ENCODE data around the gene ARMC9. TPM values are rescaled to one million over a fixed set of nuclear protein-coding genes. Genes with fewer than 3 reads are reported as not detected.

Gene ARMC9
- total and polyA plus RNA-seq, 4 donors: 20.5 to 51.6 (median 38.6) TPM

DNA sequence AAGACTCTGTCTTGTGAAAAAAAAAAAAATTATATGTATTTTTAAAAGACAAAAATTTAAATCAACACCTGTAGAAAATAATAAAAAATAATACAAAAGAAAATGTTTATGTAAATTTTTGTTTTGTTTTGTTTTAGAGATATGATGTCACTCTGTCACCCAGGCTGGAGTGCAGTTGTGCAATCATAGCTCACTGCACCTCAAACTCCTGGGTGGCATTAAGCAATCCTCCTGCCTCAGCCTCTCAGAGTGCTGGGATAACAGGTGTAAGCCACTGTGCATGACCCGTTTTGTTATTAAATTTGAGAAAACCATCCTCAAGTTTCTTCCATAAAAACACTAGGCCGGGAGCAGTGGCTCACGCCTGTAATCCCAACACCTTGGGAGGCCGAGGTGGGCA, 140.9 kb downstream of the ARMC9 start:
- 88 to 91% methylated on average over 4 of the region's 4 CpGs for WGBS, 2 donors
- peaks cover 0 to 6% (median 2%) of the 10 kb centered on the region in 4 donors for H3K36me3 ChIP-seq (ENCODE audit: control insufficient read depth in 4 of 4, insufficient read depth in 4 of 4, low read length in 4 of 4)
- H3K4me1 ChIP-seq (ENCODE audit: control insufficient read depth in 5 of 5, insufficient read depth in 5 of 5, low read length in 5 of 5): peaks cover 0 to 4% (median 0%) of the 10 kb centered on the region in 5 donors
- H3K27ac ChIP-seq (ENCODE audit: low read depth in 1 of 2, low read length in 1 of 2): no peak overlapping the region
- no peak for ATAC-seq (ENCODE audit: insufficient read depth, low FRiP score)
- H3K4me3 ChIP-seq: no peak overlapping the region
- TF ChIP-seq, protein P1, sequence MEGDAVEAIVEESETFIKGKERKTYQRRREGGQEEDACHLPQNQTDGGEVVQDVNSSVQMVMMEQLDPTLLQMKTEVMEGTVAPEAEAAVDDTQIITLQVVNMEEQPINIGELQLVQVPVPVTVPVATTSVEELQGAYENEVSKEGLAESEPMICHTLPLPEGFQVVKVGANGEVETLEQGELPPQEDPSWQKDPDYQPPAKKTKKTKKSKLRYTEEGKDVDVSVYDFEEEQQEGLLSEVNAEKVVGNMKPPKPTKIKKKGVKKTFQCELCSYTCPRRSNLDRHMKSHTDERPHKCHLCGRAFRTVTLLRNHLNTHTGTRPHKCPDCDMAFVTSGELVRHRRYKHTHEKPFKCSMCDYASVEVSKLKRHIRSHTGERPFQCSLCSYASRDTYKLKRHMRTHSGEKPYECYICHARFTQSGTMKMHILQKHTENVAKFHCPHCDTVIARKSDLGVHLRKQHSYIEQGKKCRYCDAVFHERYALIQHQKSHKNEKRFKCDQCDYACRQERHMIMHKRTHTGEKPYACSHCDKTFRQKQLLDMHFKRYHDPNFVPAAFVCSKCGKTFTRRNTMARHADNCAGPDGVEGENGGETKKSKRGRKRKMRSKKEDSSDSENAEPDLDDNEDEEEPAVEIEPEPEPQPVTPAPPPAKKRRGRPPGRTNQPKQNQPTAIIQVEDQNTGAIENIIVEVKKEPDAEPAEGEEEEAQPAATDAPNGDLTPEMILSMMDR (IDR thresholded peaks at IDR 0.05; ENCODE audit: control extremely low read depth, extremely low read depth): no peak
- no peaks in the 10 kb centered on the region for H3K9me3 ChIP-seq (ENCODE audit: control insufficient read depth in 4 of 4, insufficient read depth in 3 of 4, low read length in 3 of 4)
- H3K27me3 ChIP-seq (ENCODE audit: control insufficient read depth in 3 of 3, insufficient read depth in 3 of 3, low read length in 2 of 3): no peaks in the 10 kb centered on the region
- no peak overlapping the region for H3K9ac ChIP-seq (ENCODE audit: insufficient read depth in 1 of 2, low read length in 2 of 2)
- no peak for DNase-seq

DNA sequence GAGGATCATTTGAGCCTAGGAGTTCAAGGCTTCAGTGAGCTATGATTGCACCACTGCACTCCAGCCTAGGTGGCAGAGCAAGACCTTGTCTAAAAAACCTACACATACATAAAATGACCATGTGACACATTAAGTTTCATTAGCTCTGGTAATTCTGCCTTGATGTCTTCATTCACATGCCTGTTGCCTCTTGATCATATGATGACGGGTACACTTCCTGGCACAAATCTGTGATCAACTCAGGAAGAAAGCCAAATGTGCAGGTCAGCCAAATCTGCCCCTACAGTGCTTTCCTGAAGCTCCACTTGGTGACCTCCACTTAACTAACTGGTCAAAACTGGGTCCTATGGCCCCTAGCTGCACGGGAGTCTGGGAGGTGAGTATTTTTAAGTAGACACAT, 142.7 kb downstream of the ARMC9 start:
- no peak overlapping the region for H3K27ac ChIP-seq (ENCODE audit: low read depth in 1 of 2, low read length in 1 of 2)
- no peak overlapping the region for H3K4me3 ChIP-seq

DNA sequence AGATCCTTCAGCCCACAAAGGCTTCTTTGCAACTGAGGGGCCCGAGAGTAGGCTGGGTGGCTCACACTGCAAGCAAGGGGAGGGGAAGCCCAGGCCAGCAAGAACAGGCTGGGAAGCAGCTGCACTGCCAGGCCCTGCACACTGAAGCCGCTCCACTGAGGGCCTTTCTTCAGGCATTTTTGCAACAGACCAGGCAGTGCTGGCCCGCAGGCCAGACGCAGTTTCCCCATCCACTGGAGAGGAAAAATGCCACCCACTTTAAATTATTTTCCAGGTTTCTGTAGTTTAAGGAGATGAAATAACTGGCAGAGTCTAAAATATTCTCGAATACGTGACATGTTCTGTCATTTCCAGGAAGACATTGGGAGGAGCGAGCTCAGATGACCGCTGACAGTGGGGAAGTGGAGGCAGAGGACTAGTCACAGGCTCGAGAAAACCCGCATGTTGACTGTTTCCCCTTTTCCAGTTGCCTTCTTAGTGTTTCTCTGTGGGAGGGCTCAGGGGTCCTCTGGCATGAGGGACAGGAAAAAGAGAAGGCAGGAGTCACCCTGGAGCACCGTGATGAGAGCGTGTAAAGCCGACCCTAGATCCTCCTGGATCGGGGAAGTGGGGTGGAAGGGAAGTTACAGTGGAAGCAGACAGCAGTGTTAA, 143.8 kb downstream of the ARMC9 start:
- WGBS, 2 donors: 44 to 74% methylated on average over 14 of the region's 14 CpGs
- Histone ChIP-seq H3K27ac (ENCODE audit: low read depth in 1 of 2, low read length in 1 of 2) (peak overlapping the region in 1 of 2 donors; percentile 73), H3K4me1 (ENCODE audit: control insufficient read depth in 5 of 5, insufficient read depth in 5 of 5, low read length in 5 of 5) (peaks cover 0 to 4% (median 0%) of the 10 kb centered on the region in 5 donors), H3K27me3 (ENCODE audit: control insufficient read depth in 3 of 3, insufficient read depth in 3 of 3, low read length in 2 of 3) (no peaks in the 10 kb centered on the region), H3K9ac (ENCODE audit: insufficient read depth in 1 of 2, low read length in 2 of 2) (no peak overlapping the region), H3K36me3 (ENCODE audit: control insufficient read depth in 4 of 4, insufficient read depth in 4 of 4, low read length in 4 of 4) (peaks cover 0 to 4% (median 2%) of the 10 kb centered on the region in 4 donors), H3K9me3 (ENCODE audit: control insufficient read depth in 4 of 4, insufficient read depth in 3 of 4, low read length in 3 of 4) (no peaks in the 10 kb centered on the region), H3K4me3 (no peak overlapping the region)
- DNase-seq (no peak), ATAC-seq (ENCODE audit: insufficient read depth, low FRiP score) (peak; percentile 49)
- TF ChIP-seq, protein P1 (IDR thresholded peaks at IDR 0.05; ENCODE audit: control extremely low read depth, extremely low read depth): no peak

More for the DNA sequence above, 142.7 kb downstream of the ARMC9 start:
- H3K4me1 ChIP-seq (ENCODE audit: control insufficient read depth in 5 of 5, insufficient read depth in 5 of 5, low read length in 5 of 5): peaks cover 0 to 4% (median 0%) of the 10 kb centered on the region in 5 donors
- peaks cover 0 to 4% (median 2%) of the 10 kb centered on the region in 4 donors for H3K36me3 ChIP-seq (ENCODE audit: control insufficient read depth in 4 of 4, insufficient read depth in 4 of 4, low read length in 4 of 4)
- no peak overlapping the region for H3K9ac ChIP-seq (ENCODE audit: insufficient read depth in 1 of 2, low read length in 2 of 2)
- TF ChIP-seq, protein P1 (IDR thresholded peaks at IDR 0.05; ENCODE audit: control extremely low read depth, extremely low read depth): no peak
- H3K9me3 ChIP-seq (ENCODE audit: control insufficient read depth in 4 of 4, insufficient read depth in 3 of 4, low read length in 3 of 4): no peaks in the 10 kb centered on the region
- DNase-seq (no peak), ATAC-seq (ENCODE audit: insufficient read depth, low FRiP score) (no peak)
- 87 to 88% methylated on average over 2 of the region's 2 CpGs for WGBS, 2 donors
- H3K27me3 ChIP-seq (ENCODE audit: control insufficient read depth in 3 of 3, insufficient read depth in 3 of 3, low read length in 2 of 3): no peaks in the 10 kb centered on the region

Data from lung (tissue), 12 donors.